WTC11 (cell line): Measurements from ENCODE around the gene TCHH. TPM values are rescaled to one million over a fixed set of nuclear protein-coding genes. Genes with fewer than 3 reads are reported as not detected.

Experiments used
- ATAC-seq: fragments of 200-7000 bp; cut with Tn5 transposase; 2 replicates; pipeline ENCODE4 v1.10.0; 2021; ENCODE audit warnings: mild to moderate bottlenecking, moderate library complexity
- CTCF ChIA-PET: fragments of 300-600 bp; sonication (Branson Sonifier 250); formaldehyde crosslinking; loops from one replicate; lab custom pipeline; 2021; ENCODE audit warnings: antibody characterized with exemption; lab: Charles Lee
- POLR2A ChIA-PET: fragments of 350-600 bp; sonication (Branson Sonifier 250); formaldehyde crosslinking; loops from one replicate; lab custom pipeline; 2021; ENCODE audit warnings: antibody characterized with exemption; lab: Charles Lee
- DNase-seq: peaks from one replicate; pipeline ENCODE4 v3.0.0; 2021; ENCODE audit warnings: low spot score
- H3K27ac Mint-ChIP-seq: 2 replicates; pipeline ENCODE4 v1.8.0; 2021; ENCODE audit warnings: mixed read lengths
- H3K27me3 Mint-ChIP-seq: 2 replicates; pipeline ENCODE4 v1.8.0; 2021; ENCODE audit warnings: low read depth, mild to moderate bottlenecking, moderate library complexity, mixed read lengths
- H3K36me3 Mint-ChIP-seq: 2 replicates; pipeline ENCODE4 v1.8.0; 2021; ENCODE audit warnings: mixed read lengths
- H3K4me1 Mint-ChIP-seq: 2 replicates; pipeline ENCODE4 v1.8.0; 2022; ENCODE audit warnings: mixed read lengths
- H3K4me3 Mint-ChIP-seq: 2 replicates; pipeline ENCODE4 v1.8.0; 2021; ENCODE audit warnings: mild to moderate bottlenecking, moderate library complexity, mixed read lengths
- H3K9me3 Mint-ChIP-seq: 2 replicates; pipeline ENCODE4 v1.8.0; 2021; ENCODE audit warnings: mixed read lengths
- ETV6 ChIP-seq: sonication (generic); formaldehyde crosslinking; IDR thresholded peaks from 2 replicates; pipeline ENCODE4 v1.8.1; 2022; ENCODE audit warnings: mild to moderate bottlenecking, missing genetic modification reagents
- FOXK1 ChIP-seq: sonication (generic); formaldehyde crosslinking; IDR thresholded peaks from 2 replicates; pipeline ENCODE4 v1.8.0; 2022; ENCODE audit warnings: mild to moderate bottlenecking, moderate library complexity, missing genetic modification reagents
- MAX ChIP-seq: sonication (generic); formaldehyde crosslinking; IDR thresholded peaks from 2 replicates; pipeline ENCODE4 v1.8.0; 2022; ENCODE audit warnings: mild to moderate bottlenecking, missing genetic modification reagents
- MYBL2 ChIP-seq: sonication (generic); formaldehyde crosslinking; IDR thresholded peaks from 2 replicates; pipeline ENCODE4 v1.8.1; 2023; ENCODE audit warnings: mild to moderate bottlenecking, moderate library complexity, missing genetic modification reagents
- NFATC4 ChIP-seq: fragments of 250-450 bp; sonication (Bioruptor Pico); IDR thresholded peaks from 2 replicates; pipeline ENCODE4 v1.9.0; 2021; ENCODE audit warnings: mild to moderate bottlenecking
- NFYB ChIP-seq: sonication (generic); formaldehyde crosslinking; conservative IDR thresholded peaks from 2 replicates; pipeline ENCODE4 v1.8.0; 2022; ENCODE audit warnings: low read depth, missing genetic modification reagents
- NR3C1 ChIP-seq: sonication (generic); formaldehyde crosslinking; conservative IDR thresholded peaks from 2 replicates; pipeline ENCODE4 v1.8.1; 2023; ENCODE audit warnings: low read depth, mild to moderate bottlenecking, missing genetic modification reagents
- PRDM15 ChIP-seq: sonication (generic); formaldehyde crosslinking; IDR thresholded peaks from 2 replicates; pipeline ENCODE4 v1.8.0; 2022; ENCODE audit warnings: missing genetic modification reagents
- TEAD1 ChIP-seq: sonication (generic); formaldehyde crosslinking; IDR thresholded peaks from 2 replicates; pipeline ENCODE4 v1.8.0; 2022; ENCODE audit warnings: mild to moderate bottlenecking, missing genetic modification reagents
- ZNF425 ChIP-seq: fragments of 250-450 bp; sonication (Bioruptor Pico); conservative IDR thresholded peaks from 2 replicates; pipeline ENCODE4 v1.9.0; 2021; ENCODE audit warnings: mild to moderate bottlenecking
- ZNF671 ChIP-seq: fragments of 250-450 bp; sonication (Bioruptor Pico); IDR thresholded peaks from 2 replicates; pipeline ENCODE4 v1.8.0; 2021; ENCODE audit warnings: mild to moderate bottlenecking
- total RNA-seq: library from RNA; stranded (reverse); gene quantifications from 3 replicates; pipeline ENCODE4 v1.2.3, GENCODE V29; 2021
- TF ChIP-seq, protein P1 (sequence below): sonication (generic); formaldehyde crosslinking; conservative IDR thresholded peaks from 2 replicates; pipeline ENCODE4 v1.8.1; 2022; ENCODE audit warnings: mild to moderate bottlenecking, missing genetic modification reagents
- TF ChIP-seq, protein P2 (sequence below): fragments of 250-450 bp; sonication (Bioruptor Pico); IDR thresholded peaks from 2 replicates; pipeline ENCODE4 v1.9.0; 2021; ENCODE audit warnings: moderate library complexity, mild to moderate bottlenecking, inconsistent platforms, borderline replicate concordance
- TF ChIP-seq, protein P3 (sequence below): sonication (generic); formaldehyde crosslinking; IDR thresholded peaks from 2 replicates; pipeline ENCODE4 v1.8.1; 2023; ENCODE audit warnings: mild to moderate bottlenecking, missing genetic modification reagents, moderate library complexity

Gene TCHH
- total RNA-seq, 1 experiment from 2014 or later = 0.04 TPM

DNA sequence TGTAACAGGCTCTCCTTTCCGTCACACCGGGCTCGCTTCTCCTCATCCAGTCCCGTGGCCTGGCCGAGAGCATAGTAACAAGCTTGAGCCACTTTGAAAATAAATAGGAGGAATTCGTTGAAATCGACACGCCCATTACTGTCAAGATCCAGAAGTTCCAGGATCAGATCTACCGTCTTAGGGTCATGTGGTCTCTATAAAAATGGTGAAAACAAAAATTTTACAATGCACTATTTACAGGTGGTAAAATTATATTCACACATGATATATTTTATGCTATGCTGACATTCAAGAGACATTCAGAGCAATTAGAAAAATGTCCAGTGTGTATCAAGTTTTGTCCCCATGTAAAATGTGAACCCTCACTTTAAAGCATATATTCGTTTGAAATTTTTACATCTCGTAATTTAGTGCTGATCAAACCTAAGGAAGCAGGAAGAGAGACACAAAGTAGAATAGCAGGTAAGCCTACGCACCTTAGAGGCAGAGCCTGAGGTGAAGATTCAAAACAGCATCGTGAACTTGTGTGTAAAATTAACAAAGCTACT is 2.3 kb downstream of the TCHH start (continued):
- TF ChIP-seq ZNF671 (CRISPR knock-in tag) (no peak), MYBL2 (no peak), NFATC4 (CRISPR knock-in tag) (no peak), TEAD1 (CRISPR knock-in tag) (no peak), PRDM15 (CRISPR knock-in tag) (no peak), NFYB (CRISPR knock-in tag) (no peak)
- TF ChIP-seq, protein P1, sequence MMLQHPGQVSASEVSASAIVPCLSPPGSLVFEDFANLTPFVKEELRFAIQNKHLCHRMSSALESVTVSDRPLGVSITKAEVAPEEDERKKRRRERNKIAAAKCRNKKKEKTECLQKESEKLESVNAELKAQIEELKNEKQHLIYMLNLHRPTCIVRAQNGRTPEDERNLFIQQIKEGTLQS = no peak
- TF ChIP-seq, protein P2, sequence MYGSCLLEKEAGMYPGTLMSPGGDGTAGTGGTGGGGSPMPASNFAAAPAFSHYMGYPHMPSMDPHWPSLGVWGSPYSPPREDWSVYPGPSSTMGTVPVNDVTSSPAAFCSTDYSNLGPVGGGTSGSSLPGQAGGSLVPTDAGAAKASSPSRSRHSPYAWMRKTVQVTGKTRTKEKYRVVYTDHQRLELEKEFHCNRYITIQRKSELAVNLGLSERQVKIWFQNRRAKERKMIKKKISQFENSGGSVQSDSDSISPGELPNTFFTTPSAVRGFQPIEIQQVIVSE (CRISPR knock-in tag) = no peak

DNA sequence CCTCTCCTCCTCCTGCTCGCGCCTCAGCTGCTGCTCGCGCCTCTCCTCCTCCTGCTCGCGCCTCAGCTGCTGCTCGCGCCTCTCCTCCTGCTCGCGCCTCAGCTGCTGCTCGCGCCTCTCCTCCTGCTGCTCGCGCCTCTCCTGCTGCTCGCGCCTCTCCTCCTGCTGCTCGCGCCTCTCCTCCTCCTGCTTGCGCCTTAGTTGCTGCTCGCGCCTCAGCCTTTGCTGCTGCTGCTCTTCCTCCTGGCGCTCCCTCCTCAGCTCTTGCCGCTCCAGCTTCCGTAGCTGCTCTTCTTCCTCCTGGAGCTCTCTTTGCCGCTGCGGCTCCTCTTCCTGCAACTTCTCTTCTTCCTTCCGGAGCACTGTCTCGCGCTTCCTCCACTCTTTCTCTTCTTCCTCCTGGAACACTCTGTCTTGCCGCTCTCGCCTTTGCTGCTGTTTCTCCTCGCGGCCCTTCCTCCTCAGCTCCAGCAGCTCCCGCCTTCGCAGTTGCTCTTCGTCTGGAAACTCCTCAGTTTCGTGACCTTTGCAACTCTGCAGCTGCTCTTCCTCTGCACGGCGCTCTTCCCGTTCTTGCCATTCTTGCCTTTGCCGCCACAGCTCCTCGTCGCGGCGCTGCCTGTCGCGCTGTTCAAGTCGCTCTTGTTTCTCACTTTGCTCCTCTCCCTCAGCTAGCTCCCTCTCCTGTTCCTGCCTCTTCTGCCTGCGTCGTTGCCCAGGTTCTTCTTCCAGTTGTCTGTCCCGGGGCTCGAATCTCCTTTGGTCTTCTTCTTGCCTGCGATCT is 3.0 kb downstream of the TCHH start:
- ATAC-seq = no peak
- CTCF ChIA-PET = interaction anchor here (0.7 to 5.8 kb wide), 7 partner anchors 25 to 145 kb away, joined by 3 to 41 read pairs (median 5); partner anchors contain the start of gene S100A11

More for the DNA sequence above, 3.0 kb downstream of the TCHH start:
- Mint-ChIP-seq H3K4me3 (no peak overlapping the region), H3K27me3 (no peaks in the 10 kb centered on the region; the same call in 1 of the 2 replicates), H3K27ac (no peak overlapping the region), H3K9me3 (peaks cover 15% of the 10 kb centered on the region), H3K36me3 (peaks cover 7% of the 10 kb centered on the region; the same call in 1 of the 2 replicates), H3K4me1 (no peaks in the 10 kb centered on the region; the same call in 1 of the 2 replicates)
- peak; percentile 14 for DNase-seq
- TF ChIP-seq, protein P3, sequence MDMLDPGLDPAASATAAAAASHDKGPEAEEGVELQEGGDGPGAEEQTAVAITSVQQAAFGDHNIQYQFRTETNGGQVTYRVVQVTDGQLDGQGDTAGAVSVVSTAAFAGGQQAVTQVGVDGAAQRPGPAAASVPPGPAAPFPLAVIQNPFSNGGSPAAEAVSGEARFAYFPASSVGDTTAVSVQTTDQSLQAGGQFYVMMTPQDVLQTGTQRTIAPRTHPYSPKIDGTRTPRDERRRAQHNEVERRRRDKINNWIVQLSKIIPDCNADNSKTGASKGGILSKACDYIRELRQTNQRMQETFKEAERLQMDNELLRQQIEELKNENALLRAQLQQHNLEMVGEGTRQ = no peak
- TF ChIP-seq NR3C1 (CRISPR knock-in tag) = 0 out of 2 replicates have a peak, but pooled peaks have one; percentile 6
- no peak for TF ChIP-seq ZNF425
- no peak for TF ChIP-seq FOXK1 (CRISPR knock-in tag)
- TF ChIP-seq ETV6 (CRISPR knock-in tag) = 0 out of 2 replicates have a peak, but pooled peaks have one; percentile 6
- peak; percentile 43; the same call in 1 of the 2 replicates for TF ChIP-seq MAX (CRISPR knock-in tag)
- POLR2A ChIA-PET = no interaction called here
